B cell (primary cell): Measurements from ENCODE around the gene SERGEF.

ENCODE experiments used
- EZH2 ChIP-seq: IDR thresholded peaks from 2 replicates; pipeline ENCODE4 v1.6.1; 2012; ENCODE audit warnings: borderline replicate concordance, low read depth, mild to moderate bottlenecking, moderate library complexity, low read length; ENCODE audit not compliant: insufficient read depth, poor library complexity, severe bottlenecking
- TF ChIP-seq, protein P1 (sequence below): fragments of 200-600 bp; IDR thresholded peaks from one replicate; pipeline ENCODE4 v1.8.0; 2022; ENCODE audit warnings: antibody characterized with exemption, mild to moderate bottlenecking

DNA sequence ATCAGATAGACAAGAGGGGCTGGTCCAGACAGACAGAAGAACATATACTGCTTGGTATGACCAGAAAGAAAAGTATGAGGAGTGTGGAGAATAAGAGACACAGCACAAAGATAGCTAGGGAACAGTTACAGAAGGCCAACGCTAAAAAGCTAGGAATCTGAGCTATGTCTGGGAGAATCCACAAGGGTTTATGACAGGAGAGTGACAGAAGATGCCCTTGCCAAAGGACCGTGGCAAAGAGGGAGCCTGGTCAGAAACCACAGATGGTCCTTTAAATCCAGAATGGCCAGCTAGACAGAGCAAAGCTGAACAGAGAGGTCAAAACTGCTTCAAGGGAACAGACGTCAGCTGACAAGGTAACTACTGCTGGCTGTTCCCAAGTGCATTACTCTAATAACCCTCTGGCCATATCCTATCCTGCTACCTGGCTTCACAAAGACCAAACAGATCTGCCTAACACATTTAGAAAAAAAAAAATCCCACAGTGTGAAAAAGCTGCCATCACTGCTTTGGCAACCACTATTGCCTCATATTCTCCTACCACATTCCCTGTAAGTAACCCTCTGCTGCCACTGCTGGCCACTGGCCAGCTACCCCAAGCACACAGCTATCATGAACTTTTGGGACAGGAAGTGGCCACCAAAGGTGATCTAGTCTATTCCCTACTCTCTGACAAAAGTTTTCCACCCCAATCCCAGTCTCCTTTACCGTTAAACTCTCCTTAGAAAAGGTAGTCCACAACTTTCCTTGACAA lies 7.3 kb downstream of the SERGEF start:
- TF ChIP-seq, protein P1, sequence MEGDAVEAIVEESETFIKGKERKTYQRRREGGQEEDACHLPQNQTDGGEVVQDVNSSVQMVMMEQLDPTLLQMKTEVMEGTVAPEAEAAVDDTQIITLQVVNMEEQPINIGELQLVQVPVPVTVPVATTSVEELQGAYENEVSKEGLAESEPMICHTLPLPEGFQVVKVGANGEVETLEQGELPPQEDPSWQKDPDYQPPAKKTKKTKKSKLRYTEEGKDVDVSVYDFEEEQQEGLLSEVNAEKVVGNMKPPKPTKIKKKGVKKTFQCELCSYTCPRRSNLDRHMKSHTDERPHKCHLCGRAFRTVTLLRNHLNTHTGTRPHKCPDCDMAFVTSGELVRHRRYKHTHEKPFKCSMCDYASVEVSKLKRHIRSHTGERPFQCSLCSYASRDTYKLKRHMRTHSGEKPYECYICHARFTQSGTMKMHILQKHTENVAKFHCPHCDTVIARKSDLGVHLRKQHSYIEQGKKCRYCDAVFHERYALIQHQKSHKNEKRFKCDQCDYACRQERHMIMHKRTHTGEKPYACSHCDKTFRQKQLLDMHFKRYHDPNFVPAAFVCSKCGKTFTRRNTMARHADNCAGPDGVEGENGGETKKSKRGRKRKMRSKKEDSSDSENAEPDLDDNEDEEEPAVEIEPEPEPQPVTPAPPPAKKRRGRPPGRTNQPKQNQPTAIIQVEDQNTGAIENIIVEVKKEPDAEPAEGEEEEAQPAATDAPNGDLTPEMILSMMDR, result no peak
- TF ChIP-seq EZH2, result no peak
